Esophagus muscularis mucosa (tissue), 3 donors: ENCODE data around the gene TEX48.

Experiments used
- POLR2AphosphoS5 ChIP-seq, 2 donors: sonication (generic); formaldehyde crosslinking; IDR thresholded peaks; one replicate each; pipeline ENCODE4 v1.6.1; 2017; ENCODE audit warnings: antibody characterized with exemption in 2 of 2
- TF ChIP-seq, protein P1 (sequence below), 3 experiments: fragments of 200-600 bp in 2 of 3; fragments of 450-650 bp in 1 of 3; sonication (generic) in 2 of 3; IDR thresholded peaks; one replicate each; pipeline ENCODE4 v1.5.1; 2017 to 2019; ENCODE audit warnings: antibody characterized with exemption in 3 of 3, mild to moderate bottlenecking in 2 of 3, moderate library complexity in 1 of 3

DNA sequence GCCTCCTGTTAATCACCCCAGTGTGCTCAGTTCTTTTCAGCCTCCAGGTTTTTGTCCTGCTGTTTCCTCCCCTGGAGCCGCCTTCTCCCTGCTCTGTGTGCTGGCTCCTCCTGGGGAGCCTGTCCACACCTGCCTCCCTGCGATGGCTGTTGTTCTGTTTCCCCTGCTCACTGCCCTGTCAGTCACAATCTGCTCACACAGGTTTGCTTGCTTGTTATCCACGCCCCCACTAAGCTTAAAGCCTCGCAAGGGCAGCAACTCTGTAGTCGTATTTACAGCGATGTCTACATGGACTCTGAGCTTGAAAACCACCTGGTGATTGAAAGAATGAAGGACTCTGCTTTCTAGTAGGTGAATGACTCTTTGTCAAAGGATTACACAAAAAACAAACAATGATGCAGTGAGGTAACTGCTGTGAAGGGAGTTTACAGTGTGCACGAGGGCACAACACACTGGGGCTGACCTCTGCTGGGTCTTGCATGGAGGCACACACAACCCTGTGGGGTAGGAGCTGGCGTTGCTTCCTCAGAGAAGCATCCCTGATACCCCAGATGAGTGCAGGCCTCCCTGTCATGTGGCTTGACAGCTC is 39.6 kb upstream of the TEX48 start:
- no peak for TF ChIP-seq POLR2AphosphoS5 (IDR thresholded peaks at IDR 0.05)
- TF ChIP-seq, protein P1, sequence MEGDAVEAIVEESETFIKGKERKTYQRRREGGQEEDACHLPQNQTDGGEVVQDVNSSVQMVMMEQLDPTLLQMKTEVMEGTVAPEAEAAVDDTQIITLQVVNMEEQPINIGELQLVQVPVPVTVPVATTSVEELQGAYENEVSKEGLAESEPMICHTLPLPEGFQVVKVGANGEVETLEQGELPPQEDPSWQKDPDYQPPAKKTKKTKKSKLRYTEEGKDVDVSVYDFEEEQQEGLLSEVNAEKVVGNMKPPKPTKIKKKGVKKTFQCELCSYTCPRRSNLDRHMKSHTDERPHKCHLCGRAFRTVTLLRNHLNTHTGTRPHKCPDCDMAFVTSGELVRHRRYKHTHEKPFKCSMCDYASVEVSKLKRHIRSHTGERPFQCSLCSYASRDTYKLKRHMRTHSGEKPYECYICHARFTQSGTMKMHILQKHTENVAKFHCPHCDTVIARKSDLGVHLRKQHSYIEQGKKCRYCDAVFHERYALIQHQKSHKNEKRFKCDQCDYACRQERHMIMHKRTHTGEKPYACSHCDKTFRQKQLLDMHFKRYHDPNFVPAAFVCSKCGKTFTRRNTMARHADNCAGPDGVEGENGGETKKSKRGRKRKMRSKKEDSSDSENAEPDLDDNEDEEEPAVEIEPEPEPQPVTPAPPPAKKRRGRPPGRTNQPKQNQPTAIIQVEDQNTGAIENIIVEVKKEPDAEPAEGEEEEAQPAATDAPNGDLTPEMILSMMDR (IDR thresholded peaks at IDR 0.05), result no peak
